HepG2 (cell line): ENCODE measurements around the gene ANKRD49. TPM values are rescaled to one million over a fixed set of nuclear protein-coding genes. Genes with fewer than 3 reads are reported as not detected.

Source experiments
- ATF1 ChIP-seq: IDR thresholded peaks from 2 replicates; pipeline ENCODE4 v1.6.1; 2016; ENCODE audit warnings: mild to moderate bottlenecking, control low read depth
- BRCA1 ChIP-seq: sonication (generic); formaldehyde crosslinking; IDR thresholded peaks from 2 replicates; pipeline ENCODE4 v1.4.0; 2020; ENCODE audit warnings: missing genetic modification reagents
- HMGXB3 ChIP-seq: sonication (generic); formaldehyde crosslinking; IDR thresholded peaks from 2 replicates; pipeline ENCODE4 v1.4.0; 2020; ENCODE audit warnings: missing genetic modification reagents, borderline replicate concordance
- IRF9 ChIP-seq: sonication (generic); formaldehyde crosslinking; IDR thresholded peaks from 2 replicates; pipeline ENCODE4 v1.8.0; 2022; ENCODE audit warnings: missing genetic modification reagents, mild to moderate bottlenecking, borderline replicate concordance
- RNF2 ChIP-seq: fragments of 450-650 bp; conservative IDR thresholded peaks from 2 replicates; pipeline ENCODE4 v1.6.1; 2016; ENCODE audit warnings: low read depth
- ZBTB20 ChIP-seq: sonication (generic); formaldehyde crosslinking; IDR thresholded peaks from 2 replicates; pipeline ENCODE4 v1.8.1; 2023; ENCODE audit warnings: missing genetic modification reagents, low read depth, mild to moderate bottlenecking, borderline replicate concordance
- ZBTB33 ChIP-seq: sonication (generic); formaldehyde crosslinking; IDR thresholded peaks from 2 replicates; pipeline ENCODE4 v1.4.0; 2020; ENCODE audit warnings: missing genetic modification reagents
- ZNF567 ChIP-seq: sonication (generic); formaldehyde crosslinking; IDR thresholded peaks from 2 replicates; pipeline ENCODE4 v1.8.1; 2023; ENCODE audit warnings: mild to moderate bottlenecking, missing genetic modification reagents, borderline replicate concordance
- polyA plus RNA-seq, 8 experiments: library from polyadenylated mRNA; depleted of rRNA in 3 of 8; stranded (reverse) in 7 of 8; unstranded in 1 of 8; fragments of >200 nt; fragmentation: Illumina TruSeq in 4 of 8; extraction: Trizol in 4 of 8; gene quantifications; 2 replicates each; pipeline versions ENCODE4 v1.2.1 to v1.2.3, GENCODE V29; 2011 to 2016; ENCODE audit warnings: low read depth in 4 of 8, missing spikeins in 1 of 8, mixed read lengths in 1 of 8; ENCODE audit not compliant: insufficient read depth in 1 of 8
- total RNA-seq, 5 experiments: library from RNA; depleted of rRNA; stranded (reverse); fragments of >200 nt; fragmentation: Illumina TruSeq; extraction: Trizol; gene quantifications; 2 replicates each; pipeline ENCODE4 v1.2.3, GENCODE V29; 2016; ENCODE audit warnings: low read depth in 1 of 5
- TF ChIP-seq, protein P1 (sequence below): sonication (generic); formaldehyde crosslinking; IDR thresholded peaks from 2 replicates; pipeline ENCODE4 v1.5.0; 2020; ENCODE audit warnings: missing genetic modification reagents

ANKRD49 gene
- total and polyA plus RNA-seq, 2 of the 13 experiments (the other 11 are each of a cell fraction or from before 2014, with no cell fraction given) = 14.2 to 14.3 TPM

DNA sequence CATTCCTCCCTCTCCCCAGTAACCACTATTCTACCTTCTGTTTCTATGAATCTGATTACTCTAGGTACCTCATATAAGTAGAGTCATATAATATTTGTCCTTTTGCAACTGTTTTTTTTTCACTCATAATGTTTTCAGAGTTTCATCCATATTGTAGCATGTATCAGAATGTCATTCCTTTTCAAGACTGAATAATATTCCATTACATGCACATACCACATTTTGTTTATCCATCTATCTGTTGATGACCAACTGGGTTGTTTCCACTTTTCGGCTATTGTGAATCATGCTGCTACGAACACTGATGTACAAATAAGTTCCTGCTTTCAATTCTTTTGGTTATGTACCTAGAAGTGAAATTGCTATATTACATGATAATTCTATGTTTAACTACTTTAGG lies 40.8 kb upstream of the ANKRD49 start (continued):
- TF ChIP-seq HMGXB3 (CRISPR knock-in tag) (no peak), RNF2 (no peak), ZNF567 (CRISPR knock-in tag) (no peak), ATF1 (CRISPR knock-in tag) (no peak), BRCA1 (CRISPR knock-in tag) (no peak), ZBTB33 (no peak), ZBTB20 (CRISPR knock-in tag) (no peak), IRF9 (CRISPR knock-in tag) (no peak)
- TF ChIP-seq, protein P1, sequence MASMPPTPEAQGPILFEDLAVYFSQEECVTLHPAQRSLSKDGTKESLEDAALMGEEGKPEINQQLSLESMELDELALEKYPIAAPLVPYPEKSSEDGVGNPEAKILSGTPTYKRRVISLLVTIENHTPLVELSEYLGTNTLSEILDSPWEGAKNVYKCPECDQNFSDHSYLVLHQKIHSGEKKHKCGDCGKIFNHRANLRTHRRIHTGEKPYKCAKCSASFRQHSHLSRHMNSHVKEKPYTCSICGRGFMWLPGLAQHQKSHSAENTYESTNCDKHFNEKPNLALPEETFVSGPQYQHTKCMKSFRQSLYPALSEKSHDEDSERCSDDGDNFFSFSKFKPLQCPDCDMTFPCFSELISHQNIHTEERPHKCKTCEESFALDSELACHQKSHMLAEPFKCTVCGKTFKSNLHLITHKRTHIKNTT (CRISPR knock-in tag) = no peak
